Measurements from ENCODE around the gene CAMK4. TPM values are rescaled to one million over a fixed set of nuclear protein-coding genes. Genes with fewer than 3 reads are reported as not detected.

Gene CAMK4
- total and polyA plus RNA-seq, 3 donors from 2014 or later, result 35.4 to 76.9 (median 60.3) TPM

DNA sequence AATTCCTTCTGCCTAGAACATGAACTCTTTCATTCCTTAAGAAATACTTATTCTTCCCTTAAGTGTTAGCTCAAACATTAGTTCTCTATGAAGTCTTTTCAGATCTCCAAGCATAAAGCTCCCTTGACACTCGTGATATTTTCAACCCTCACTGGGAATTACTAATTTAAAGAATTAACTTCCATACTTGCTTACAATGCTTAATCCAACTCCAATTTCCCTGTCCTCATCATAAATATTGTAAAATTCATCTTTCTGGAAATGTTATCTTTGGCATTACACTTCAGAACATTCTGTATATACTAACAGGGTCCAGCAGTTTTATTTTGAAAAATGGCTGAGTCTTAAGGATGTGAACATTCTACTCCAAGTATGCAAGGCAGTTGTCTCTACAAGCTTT is 280.9 kb downstream of the CAMK4 start:
- no peaks in the 10 kb centered on the region for H3K4me1 ChIP-seq
- H3K9me3 ChIP-seq, result no peaks in the 10 kb centered on the region
- 51 to 63% methylated on average over 1 of the region's 1 CpG for WGBS, 2 donors
- no peaks in the 10 kb centered on the region for H3K27me3 ChIP-seq
- DNase-seq, result no peak
- intact Hi-C loops (cut with DNase I; ENCODE audit: low total_unique reads), result no loop called here
- peak overlapping the region in 1 of 2 donors; percentile 31 for H3K27ac ChIP-seq
- no peak overlapping the region for H3K4me3 ChIP-seq
- H3K36me3 ChIP-seq (ENCODE audit: low read depth, missing control alignments), result no peaks in the 10 kb centered on the region
- TF ChIP-seq, protein P1, sequence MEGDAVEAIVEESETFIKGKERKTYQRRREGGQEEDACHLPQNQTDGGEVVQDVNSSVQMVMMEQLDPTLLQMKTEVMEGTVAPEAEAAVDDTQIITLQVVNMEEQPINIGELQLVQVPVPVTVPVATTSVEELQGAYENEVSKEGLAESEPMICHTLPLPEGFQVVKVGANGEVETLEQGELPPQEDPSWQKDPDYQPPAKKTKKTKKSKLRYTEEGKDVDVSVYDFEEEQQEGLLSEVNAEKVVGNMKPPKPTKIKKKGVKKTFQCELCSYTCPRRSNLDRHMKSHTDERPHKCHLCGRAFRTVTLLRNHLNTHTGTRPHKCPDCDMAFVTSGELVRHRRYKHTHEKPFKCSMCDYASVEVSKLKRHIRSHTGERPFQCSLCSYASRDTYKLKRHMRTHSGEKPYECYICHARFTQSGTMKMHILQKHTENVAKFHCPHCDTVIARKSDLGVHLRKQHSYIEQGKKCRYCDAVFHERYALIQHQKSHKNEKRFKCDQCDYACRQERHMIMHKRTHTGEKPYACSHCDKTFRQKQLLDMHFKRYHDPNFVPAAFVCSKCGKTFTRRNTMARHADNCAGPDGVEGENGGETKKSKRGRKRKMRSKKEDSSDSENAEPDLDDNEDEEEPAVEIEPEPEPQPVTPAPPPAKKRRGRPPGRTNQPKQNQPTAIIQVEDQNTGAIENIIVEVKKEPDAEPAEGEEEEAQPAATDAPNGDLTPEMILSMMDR (IDR thresholded peaks at IDR 0.05), result no peak
- no peak for TF ChIP-seq POLR2A (IDR thresholded peaks at IDR 0.05)

DNA sequence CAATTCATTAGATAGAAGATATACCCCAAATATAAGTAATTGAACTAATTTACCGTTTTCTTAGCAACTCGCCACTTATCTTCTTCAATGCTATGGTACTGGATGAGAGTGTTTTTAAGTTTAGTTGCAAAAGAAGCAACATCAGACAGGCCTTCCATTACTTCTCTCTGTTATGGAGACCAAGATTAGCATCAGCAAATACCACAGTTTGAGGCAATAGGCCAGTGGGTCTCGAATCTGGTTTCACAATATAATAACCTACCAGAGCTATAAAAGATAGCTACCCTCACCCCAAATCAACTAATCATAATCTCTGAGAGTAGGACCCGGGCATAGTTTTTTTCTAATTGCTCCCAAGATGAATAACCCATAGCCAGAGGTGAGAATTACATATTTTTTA is 283.1 kb downstream of the CAMK4 start:
- no peaks in the 10 kb centered on the region for H3K9me3 ChIP-seq
- no peak for DNase-seq
- no peaks in the 10 kb centered on the region for H3K4me1 ChIP-seq
- H3K36me3 ChIP-seq (ENCODE audit: low read depth, missing control alignments), result no peaks in the 10 kb centered on the region
- no peak for TF ChIP-seq POLR2A (IDR thresholded peaks at IDR 0.05)
- TF ChIP-seq, protein P1 (IDR thresholded peaks at IDR 0.05), result no peak
- H3K27ac ChIP-seq, result no peak overlapping the region
- no peak overlapping the region for H3K4me3 ChIP-seq
- WGBS, 2 donors, result 85 to 97% methylated on average over 4 of the region's 4 CpGs
- no peaks in the 10 kb centered on the region for H3K27me3 ChIP-seq
- intact Hi-C loops (cut with DNase I; ENCODE audit: low total_unique reads), result no loop called here

DNA sequence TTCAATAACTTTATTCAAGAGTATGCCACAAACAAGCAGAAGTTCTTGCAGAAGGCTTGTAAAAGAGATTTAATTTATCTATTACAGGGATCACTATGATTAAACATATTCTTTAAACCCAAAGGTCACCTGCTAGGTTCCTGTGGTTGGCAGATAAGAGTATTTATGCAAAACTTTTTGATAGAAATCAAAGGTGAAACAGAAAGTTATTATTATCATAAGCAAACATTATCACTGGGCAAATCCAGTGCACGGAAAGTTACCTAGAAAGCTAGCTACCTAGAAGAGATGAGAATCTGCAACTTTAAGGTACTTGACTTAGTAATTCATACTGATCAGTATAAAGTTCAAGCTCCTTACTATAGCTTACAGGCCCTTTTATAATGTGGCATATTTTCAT is 284.9 kb downstream of the CAMK4 start:
- DNase-seq, result no peak
- no peaks in the 10 kb centered on the region for H3K27me3 ChIP-seq
- H3K36me3 ChIP-seq (ENCODE audit: low read depth, missing control alignments), result no peaks in the 10 kb centered on the region
- no peak overlapping the region for H3K27ac ChIP-seq
- TF ChIP-seq POLR2A (IDR thresholded peaks at IDR 0.05), result no peak
- TF ChIP-seq, protein P1 (IDR thresholded peaks at IDR 0.05), result no peak
- WGBS, 2 donors, result 80 to 96% methylated on average over 1 of the region's 1 CpG
- no peak overlapping the region for H3K4me3 ChIP-seq
- intact Hi-C loops (cut with DNase I; ENCODE audit: low total_unique reads), result no loop called here
- no peaks in the 10 kb centered on the region for H3K9me3 ChIP-seq
- H3K4me1 ChIP-seq, result no peaks in the 10 kb centered on the region

DNA sequence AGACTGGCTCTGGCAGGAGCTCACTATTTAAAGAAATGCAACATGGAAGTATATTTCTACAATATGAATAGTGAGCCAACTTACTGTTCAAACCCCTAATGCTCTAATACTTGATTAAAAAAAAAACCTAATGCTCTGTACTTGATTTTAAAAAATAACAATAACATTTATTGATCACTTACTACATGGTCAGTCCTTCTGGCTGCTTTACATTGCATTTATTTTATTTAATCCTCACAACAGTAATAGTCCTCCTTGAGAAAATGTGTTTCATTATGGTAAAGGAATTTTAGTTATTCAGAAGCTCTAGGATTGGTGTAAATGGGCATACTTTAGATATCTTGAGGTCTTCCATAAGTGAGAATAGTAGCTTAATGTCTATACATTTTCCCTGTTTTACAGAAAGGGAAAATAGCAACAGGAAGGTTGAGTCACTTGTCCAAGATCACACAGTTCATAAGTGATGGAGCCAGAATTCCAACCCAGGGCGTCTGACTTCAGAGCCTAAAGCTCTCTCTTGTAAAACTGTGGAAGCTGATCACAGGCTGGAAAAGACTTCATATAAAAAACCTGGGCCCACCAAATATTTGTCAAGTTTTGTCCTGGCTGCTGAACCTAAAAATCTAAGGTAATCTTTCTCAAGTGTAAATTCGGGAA is 287.1 kb downstream of the CAMK4 start:
- Histone ChIP-seq H3K27me3 (no peaks in the 10 kb centered on the region), H3K36me3 (ENCODE audit: low read depth, missing control alignments) (no peaks in the 10 kb centered on the region), H3K4me3 (peak overlapping the region; percentile 74 to 87), H3K27ac (peak overlapping the region; percentile 86 to 89), H3K9me3 (no peaks in the 10 kb centered on the region), H3K4me1 (no peaks in the 10 kb centered on the region)
- TF ChIP-seq, protein P1 (IDR thresholded peaks at IDR 0.05), result no peak
- no peak for TF ChIP-seq POLR2A (IDR thresholded peaks at IDR 0.05)
- WGBS, 2 donors, result 7% methylated on average over 2 of the region's 2 CpGs
- intact Hi-C loops (cut with DNase I; ENCODE audit: low total_unique reads), result no loop called here
- no peak for DNase-seq

DNA sequence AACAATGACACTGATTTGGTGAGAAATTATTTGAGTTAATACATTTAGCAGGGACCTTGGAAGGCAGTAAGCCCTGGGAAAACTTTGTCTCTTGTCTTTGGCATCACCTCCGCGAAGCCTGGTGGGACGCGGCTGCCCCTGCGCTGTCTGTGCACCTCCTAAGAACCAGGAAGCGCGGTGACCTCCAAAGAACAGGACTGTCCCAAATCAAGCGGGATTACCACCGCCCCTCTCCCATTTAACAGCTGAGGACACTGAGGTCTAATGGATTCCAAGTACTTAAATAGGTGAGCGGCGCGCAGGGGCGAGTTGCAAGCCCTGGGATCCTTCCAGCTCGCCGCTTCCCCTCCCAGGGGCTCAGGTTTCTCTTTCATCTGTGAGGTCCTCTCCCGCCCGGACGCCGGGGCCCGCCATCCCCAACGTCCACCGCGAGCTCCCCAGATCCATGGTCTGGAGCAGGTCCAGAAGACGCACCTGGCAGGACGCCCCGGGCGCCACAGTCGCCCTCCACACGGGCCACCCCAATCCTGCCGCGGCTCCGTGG is 287.7 kb downstream of the CAMK4 start:
- no peak for TF ChIP-seq POLR2A (IDR thresholded peaks at IDR 0.05)
- TF ChIP-seq, protein P1 (IDR thresholded peaks at IDR 0.05), result no peak
- peak; percentile 50 for DNase-seq
- Histone ChIP-seq H3K4me3 (peak overlapping the region; percentile 74 to 87), H3K27ac (peak overlapping the region; percentile 86 to 89), H3K36me3 (ENCODE audit: low read depth, missing control alignments) (no peaks in the 10 kb centered on the region), H3K9me3 (no peaks in the 10 kb centered on the region), H3K27me3 (no peaks in the 10 kb centered on the region), H3K4me1 (no peaks in the 10 kb centered on the region)
- intact Hi-C loops (cut with DNase I; ENCODE audit: low total_unique reads), result no loop called here
- 0% methylated on average over 11 to 32 of the region's 32 CpGs for WGBS, 2 donors
